ENCODE data around the gene KMT2E.

KMT2E gene

DNA sequence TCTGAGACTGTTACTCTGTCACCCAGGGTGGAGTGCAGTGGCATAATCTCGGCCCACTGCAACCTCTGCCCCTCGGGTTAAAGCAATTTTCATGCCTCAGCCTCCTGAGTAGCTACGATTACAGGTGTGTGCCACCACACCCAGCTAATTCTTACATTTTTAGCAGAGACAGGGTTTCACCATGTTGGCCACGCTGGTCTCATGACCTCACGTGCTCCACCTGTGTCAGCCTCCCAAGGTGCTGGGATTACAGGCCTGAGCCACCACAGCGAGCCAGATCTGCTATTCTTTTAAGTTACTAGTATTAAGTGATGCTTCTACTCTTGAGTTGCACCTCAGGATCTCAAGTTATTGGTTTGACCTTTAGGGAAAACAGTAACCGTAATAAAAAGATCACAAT is 23.0 kb upstream of the KMT2E start (continued):
- TF ChIP-seq ZNF629 (tag by site-specific recombination; IDR thresholded peaks at IDR 0.05) (no peak), ZNF391 (tag by site-specific recombination; IDR thresholded peaks at IDR 0.05; ENCODE audit: borderline replicate concordance, low read depth) (no peak), ZNF785 (tag by site-specific recombination; IDR thresholded peaks at IDR 0.05) (no peak), PRDM1 (tag by site-specific recombination; IDR thresholded peaks at IDR 0.05) (no peak)
- TF ChIP-seq, protein P1, sequence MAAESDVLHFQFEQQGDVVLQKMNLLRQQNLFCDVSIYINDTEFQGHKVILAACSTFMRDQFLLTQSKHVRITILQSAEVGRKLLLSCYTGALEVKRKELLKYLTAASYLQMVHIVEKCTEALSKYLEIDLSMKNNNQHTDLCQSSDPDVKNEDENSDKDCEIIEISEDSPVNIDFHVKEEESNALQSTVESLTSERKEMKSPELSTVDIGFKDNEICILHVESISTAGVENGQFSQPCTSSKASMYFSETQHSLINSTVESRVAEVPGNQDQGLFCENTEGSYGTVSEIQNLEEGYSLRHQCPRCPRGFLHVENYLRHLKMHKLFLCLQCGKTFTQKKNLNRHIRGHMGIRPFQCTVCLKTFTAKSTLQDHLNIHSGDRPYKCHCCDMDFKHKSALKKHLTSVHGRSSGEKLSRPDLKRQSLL (tag by site-specific recombination; IDR thresholded peaks at IDR 0.05): no peak

DNA sequence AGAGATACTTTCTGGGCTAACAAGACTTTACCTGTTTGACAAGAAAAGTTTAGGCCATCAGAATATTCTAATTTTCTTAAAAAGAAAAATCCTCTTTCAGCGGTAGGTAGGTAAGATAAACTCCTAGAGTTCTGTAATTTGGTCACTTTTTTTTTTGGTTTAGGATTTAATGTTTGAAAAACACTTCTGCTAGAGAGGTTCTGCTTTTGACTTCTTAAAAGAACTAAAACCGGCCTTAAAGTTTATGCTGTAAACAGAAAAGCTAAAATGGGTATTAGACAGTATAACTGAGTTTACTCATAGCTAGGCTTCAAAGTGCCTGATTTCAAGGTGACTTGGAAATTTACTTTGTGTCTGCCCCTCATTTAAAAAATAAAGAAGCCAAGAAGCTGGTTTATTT is 21.7 kb upstream of the KMT2E start:
- Histone ChIP-seq H3K27ac (ENCODE audit: extremely low read depth, low read depth, low read length) (no peak overlapping the region), H3K4me1 (ENCODE audit: control insufficient read depth, insufficient read depth, low read length) (peaks cover 5% of the 10 kb centered on the region), H3K9me3 (ENCODE audit: control insufficient read depth, insufficient read depth, low read depth, low read length) (no peaks in the 10 kb centered on the region), H3K4me3 (ENCODE audit: low read depth, low read length) (no peak overlapping the region), H3K36me3 (ENCODE audit: control insufficient read depth in 2 of 2, insufficient read depth in 1 of 2, low read length in 2 of 2) (peaks cover 14 to 15% of the 10 kb centered on the region in 2 experiments; a peak in 2 of 3 replicates)
- CTCF ChIA-PET: interaction anchor here (0.9 kb wide), 1 partner anchor 13 kb away, joined by 3 read pairs; no protein-coding TSS in a partner anchor
- no peak for TF ChIP-seq ZXDB (tag by site-specific recombination; IDR thresholded peaks at IDR 0.05)
- TF ChIP-seq ZFP37 (tag by site-specific recombination; IDR thresholded peaks at IDR 0.05): no peak
- no peak for TF ChIP-seq ZNF664 (tag by site-specific recombination; IDR thresholded peaks at IDR 0.05)
- no peak for TF ChIP-seq BCL11B (tag by site-specific recombination; IDR thresholded peaks at IDR 0.05; ENCODE audit: low read depth)
- TF ChIP-seq ZNF473 (tag by site-specific recombination; IDR thresholded peaks at IDR 0.05): no peak
- no peak for TF ChIP-seq KLF1 (tag by site-specific recombination; IDR thresholded peaks at IDR 0.05)
- TF ChIP-seq ZNF184 (tag by site-specific recombination; IDR thresholded peaks at IDR 0.05): no peak
- TF ChIP-seq ZNF837 (tag by site-specific recombination; IDR thresholded peaks at IDR 0.05): no peak
- no peak for TF ChIP-seq ZNF76 (tag by site-specific recombination; IDR thresholded peaks at IDR 0.05; ENCODE audit: borderline replicate concordance, low read depth)
- TF ChIP-seq ZNF223 (tag by site-specific recombination; IDR thresholded peaks at IDR 0.05): no peak
- no peak for TF ChIP-seq HOXA7 (CRISPR knock-in tag; IDR thresholded peaks at IDR 0.05; ENCODE audit: borderline replicate concordance)
- TF ChIP-seq ZNF510 (tag by site-specific recombination; IDR thresholded peaks at IDR 0.05; ENCODE audit: insufficient replicate concordance): no peak
- TF ChIP-seq ZNF768 (tag by site-specific recombination; IDR thresholded peaks at IDR 0.05): no peak
- no peak for TF ChIP-seq ZNF514 (tag by site-specific recombination; IDR thresholded peaks at IDR 0.05)
- no peak for TF ChIP-seq SP2 (tag by site-specific recombination; IDR thresholded peaks at IDR 0.05)
- TF ChIP-seq SCRT2 (tag by site-specific recombination; IDR thresholded peaks at IDR 0.05): no peak
- TF ChIP-seq, protein P2, sequence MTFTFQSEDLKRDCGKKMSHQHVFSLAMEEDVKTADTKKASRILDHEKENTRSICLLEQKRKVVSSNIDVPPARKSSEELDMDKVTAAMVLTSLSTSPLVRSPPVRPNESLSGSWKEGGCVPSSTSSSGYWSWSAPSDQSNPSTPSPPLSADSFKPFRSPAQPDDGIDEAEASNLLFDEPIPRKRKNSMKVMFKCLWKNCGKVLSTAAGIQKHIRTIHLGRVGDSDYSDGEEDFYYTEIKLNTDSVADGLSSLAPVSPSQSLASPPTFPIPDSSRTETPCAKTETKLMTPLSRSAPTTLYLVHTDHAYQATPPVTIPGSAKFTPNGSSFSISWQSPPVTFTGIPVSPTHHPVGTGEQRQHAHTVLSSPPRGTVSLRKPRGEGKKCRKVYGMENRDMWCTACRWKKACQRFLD (tag by site-specific recombination; IDR thresholded peaks at IDR 0.05): no peak
- TF ChIP-seq ZNF146 (tag by site-specific recombination; IDR thresholded peaks at IDR 0.05): no peak
- POLR2A ChIA-PET: no interaction called here

DNA sequence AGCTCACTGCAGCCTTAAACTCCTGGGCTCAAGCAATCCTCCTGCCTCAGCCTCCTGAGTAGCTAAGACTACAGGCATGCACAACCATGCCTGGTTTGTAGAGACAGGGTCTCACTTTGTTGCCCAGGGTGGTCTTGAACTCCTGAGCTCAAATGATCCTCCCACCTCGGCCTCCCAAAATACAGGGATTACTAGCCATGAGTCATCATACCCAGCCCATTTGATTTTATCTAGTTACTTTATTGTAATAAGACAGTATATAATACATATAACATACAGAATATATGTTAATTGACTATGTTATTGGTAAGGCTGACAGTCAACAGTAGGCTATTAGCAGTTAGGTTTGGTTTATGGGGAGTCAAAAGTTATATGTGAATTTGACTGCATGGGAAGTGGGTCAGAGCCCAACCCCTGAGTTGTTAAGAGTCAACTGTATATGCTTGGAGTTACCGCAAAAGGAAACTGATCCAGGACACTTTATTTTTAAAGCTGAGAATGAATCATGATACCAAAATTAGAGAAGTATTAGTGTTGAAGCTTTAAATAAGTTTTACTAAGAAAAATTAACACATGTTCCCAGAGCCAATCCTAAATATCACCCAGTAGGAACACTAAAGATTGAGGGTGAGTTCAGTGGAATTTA is 20.7 kb upstream of the KMT2E start:
- Histone ChIP-seq H3K36me3 (ENCODE audit: control insufficient read depth in 2 of 2, insufficient read depth in 1 of 2, low read length in 2 of 2) (peaks cover 15 to 17% of the 10 kb centered on the region in 2 experiments; a peak in 2 of 3 replicates), H3K9me3 (ENCODE audit: control insufficient read depth, insufficient read depth, low read depth, low read length) (no peaks in the 10 kb centered on the region), H3K4me3 (ENCODE audit: low read depth, low read length) (no peak overlapping the region), H3K4me1 (ENCODE audit: control insufficient read depth, insufficient read depth, low read length) (peaks cover 5% of the 10 kb centered on the region), H3K27ac (ENCODE audit: extremely low read depth, low read depth, low read length) (no peak overlapping the region)
- TF ChIP-seq ZNF426 (tag by site-specific recombination; IDR thresholded peaks at IDR 0.05) (no peak), FEZF1 (tag by site-specific recombination; IDR thresholded peaks at IDR 0.05) (no peak), ZNF596 (tag by site-specific recombination; IDR thresholded peaks at IDR 0.05) (no peak), ZNF16 (tag by site-specific recombination; IDR thresholded peaks at IDR 0.05; ENCODE audit: low read depth) (no peak), ZNF132 (tag by site-specific recombination; IDR thresholded peaks at IDR 0.05; ENCODE audit: borderline replicate concordance) (no peak), KLF9 (tag by site-specific recombination; IDR thresholded peaks at IDR 0.05; ENCODE audit: low read depth) (no peak), ZBTB17 (tag by site-specific recombination; IDR thresholded peaks at IDR 0.05) (no peak)
- TF ChIP-seq, protein P3, sequence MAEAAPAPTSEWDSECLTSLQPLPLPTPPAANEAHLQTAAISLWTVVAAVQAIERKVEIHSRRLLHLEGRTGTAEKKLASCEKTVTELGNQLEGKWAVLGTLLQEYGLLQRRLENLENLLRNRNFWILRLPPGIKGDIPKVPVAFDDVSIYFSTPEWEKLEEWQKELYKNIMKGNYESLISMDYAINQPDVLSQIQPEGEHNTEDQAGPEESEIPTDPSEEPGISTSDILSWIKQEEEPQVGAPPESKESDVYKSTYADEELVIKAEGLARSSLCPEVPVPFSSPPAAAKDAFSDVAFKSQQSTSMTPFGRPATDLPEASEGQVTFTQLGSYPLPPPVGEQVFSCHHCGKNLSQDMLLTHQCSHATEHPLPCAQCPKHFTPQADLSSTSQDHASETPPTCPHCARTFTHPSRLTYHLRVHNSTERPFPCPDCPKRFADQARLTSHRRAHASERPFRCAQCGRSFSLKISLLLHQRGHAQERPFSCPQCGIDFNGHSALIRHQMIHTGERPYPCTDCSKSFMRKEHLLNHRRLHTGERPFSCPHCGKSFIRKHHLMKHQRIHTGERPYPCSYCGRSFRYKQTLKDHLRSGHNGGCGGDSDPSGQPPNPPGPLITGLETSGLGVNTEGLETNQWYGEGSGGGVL (tag by site-specific recombination; IDR thresholded peaks at IDR 0.05): no peak
- ChIA-PET POLR2A (no interaction called here), CTCF (no interaction called here)

Measured in HEK293 (cell line).